HG03280 (cell line): ENCODE measurements around the gene SEMA5A.

ENCODE experiments used
- ATAC-seq: cut with Tn5 transposase; IDR thresholded peaks from one replicate; pipeline ENCODE4 v1.9.1; 2021; ENCODE audit warnings: mild to moderate bottlenecking, moderate library complexity; ENCODE audit not compliant: unreplicated experiment

The SEMA5A gene

DNA sequence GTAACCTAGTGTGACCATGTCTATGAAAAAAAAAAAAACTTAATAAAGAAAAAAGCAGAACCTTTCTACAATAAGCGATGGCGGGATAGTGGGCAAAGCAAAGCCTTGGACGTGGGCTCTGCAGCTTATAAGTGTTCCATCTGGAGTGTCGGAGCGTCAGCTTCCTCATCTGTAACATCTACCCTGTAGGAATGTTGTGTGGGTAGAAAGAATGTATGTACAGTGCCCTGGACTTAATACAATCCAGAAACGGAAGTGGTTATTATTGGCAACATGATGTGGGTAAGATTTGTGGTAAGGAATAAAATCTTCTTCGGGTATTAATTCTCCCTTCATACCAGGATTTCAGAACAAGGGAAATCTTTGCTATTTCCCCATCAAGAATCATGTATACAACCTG lies 66.5 kb downstream of the SEMA5A start:
- no peak for ATAC-seq

DNA sequence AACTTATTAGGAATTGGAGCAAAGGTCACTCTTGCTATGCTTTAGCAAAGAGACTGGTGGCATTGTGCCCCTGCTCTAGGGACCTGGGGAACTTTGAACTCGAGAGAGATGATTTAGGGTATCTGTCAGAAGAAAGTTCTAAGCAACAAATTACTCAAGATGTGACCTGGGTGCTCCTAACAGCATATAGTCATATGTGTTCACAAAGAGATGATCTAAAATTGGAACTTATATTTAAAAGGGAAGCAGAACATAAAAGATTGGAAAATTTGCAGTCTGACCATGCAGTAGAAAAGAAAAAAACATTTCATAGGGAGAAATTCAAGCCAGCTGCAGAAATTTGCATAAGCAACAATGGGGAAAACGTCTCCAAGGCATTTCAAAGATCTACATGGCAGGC lies 68.3 kb downstream of the SEMA5A start:
- no peak for ATAC-seq

DNA sequence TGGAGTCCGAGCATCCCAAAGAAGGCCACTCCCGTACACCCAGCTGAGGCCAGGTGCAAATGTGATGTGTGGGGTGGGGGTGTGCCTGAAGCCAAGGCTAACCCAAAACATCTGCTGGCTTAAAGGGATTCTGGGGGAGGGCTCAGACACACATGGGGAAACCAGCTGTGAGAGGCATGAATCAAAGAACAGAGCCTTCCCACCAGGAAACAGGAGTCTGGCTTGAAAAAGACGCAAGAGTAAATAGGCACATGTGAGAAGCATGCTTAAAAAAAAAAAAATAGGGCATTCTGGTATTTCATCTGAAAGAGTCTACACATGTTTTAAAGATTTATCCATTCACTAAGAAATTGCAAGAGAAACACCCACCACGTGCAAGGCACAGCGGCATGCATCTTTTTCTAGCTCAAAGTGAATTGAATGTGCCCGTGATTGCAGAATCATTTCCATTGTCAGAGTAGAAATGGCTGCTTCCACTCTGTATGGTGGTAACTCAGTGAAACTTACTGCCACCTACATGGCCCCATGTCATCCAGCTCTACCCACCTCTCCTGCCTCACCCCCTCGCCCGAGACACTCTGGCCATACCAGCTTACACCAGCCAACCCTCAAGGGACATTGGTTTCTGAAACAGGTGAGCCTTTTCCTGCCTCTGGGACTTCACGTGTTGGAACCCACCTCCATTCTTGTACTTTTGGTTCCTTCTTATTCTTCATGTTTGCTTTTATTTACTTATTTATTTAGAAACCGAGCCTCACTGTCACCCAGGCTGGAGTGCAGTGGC lies 71.5 kb downstream of the SEMA5A start:
- ATAC-seq = no peak

DNA sequence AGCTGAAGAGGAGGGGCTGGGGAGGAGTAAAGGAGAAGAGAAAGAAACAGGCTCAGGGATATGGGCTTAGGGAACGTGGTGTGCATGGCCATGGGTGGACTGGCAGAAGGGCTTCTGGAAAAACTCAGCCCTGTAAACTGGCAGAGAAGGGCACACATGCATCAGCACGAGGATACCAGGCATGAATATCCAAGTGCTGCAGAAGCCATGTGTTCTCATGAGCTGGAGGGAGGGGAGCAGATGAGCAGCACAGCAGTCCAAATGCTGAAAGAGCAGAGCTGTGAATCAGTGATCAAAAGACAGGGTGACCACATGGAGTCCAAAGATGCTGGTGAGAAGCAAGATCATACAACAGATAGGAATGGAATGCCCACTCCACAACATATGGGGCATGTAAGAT lies 72.3 kb downstream of the SEMA5A start:
- no peak for ATAC-seq

- no peak for ATAC-seq
These were observed 75.5 kb downstream of the SEMA5A start for GRCh38 chr5:9470410-9470809.

DNA sequence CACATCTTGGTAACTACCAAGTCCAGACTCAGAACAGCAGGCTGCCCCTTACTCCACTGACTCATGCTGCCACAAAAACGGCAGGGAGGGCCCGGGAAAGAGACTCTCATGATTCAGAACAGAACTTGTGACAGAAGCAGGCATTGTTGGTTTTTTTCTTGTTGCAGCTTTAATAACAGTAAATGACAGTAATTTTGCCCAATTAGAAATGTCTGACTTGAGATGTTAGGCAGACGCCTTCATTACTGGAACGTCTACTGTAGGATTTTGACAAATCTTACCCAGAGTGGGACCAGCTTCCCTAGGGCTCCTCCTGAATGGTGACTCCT lies 77.9 kb downstream of the SEMA5A start:
- no peak for ATAC-seq

GRCh38 chr5:9467199-9468059 lies 78.4 kb downstream of the SEMA5A start:
- ATAC-seq = no peak

- no peak for ATAC-seq
These were observed 79.2 kb downstream of the SEMA5A start for GRCh38 chr5:9466697-9467096.

DNA sequence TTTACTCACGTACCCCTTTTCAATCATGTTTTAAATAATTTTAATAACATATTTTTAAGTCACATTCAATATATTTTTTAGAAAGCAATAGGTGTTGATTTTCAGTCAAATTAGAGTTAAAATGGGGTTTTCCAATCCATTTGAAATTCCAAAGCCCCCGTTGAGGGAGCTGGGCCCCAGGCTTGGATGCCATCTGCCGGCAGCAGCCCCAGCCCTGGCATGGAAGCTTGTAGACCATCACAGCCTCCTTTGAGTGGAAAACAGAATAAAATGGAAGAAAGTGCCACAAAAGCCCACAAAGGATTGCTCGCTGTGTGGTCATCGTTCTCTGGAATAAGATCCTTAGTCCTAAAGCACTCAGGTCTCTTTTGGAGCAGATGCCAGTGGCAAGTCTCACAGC lies 81.4 kb downstream of the SEMA5A start:
- ATAC-seq = no peak

DNA sequence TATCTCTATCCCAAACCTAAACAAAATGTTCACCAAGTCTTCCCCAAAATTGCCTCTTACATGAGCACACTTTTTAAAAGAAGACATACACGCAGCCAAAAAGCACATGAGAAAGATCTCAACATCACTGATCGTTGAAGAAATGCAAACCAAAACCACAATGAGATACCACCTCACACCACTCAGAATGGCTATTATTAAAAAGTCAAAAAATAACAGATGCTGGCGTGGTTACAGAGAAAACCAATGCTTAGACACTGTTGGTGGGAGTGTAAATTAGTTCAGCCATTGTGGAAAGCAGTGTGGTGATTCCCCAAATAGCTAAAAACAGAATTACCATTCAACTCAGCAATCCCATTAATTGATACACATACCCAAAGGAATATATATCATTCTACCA lies 83.8 kb downstream of the SEMA5A start:
- ATAC-seq = no peak

- ATAC-seq = no peak
These were observed 84.8 kb downstream of the SEMA5A start for GRCh38 chr5:9460885-9461645.

DNA sequence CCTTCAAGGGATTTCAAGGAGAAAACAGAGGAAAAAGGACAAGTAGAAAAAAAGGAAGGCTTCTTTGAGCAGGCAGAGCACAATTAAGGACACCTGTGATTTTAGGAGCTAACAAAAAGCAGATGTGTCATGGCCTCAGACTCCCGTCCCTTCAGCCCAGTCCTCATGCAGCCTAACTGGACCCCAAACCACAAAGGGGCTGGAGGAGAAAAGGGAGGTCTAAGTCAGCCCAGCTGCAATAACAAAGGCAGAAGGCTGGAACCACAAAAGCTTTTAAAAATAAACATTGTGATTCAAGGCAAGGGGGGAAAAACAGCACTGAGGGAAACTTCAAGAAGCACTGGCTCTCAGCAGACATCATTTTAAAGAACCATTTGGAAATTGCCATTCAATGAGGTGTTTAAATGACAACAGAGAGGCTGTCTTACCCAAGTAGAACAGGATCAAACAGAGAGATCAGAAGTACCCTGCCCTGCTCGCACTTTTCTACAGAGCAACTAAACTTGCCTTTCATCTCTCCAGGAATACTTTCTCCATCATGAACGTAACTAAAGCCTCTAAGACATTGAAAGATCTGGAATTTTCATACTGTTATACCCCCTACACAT lies 89.3 kb downstream of the SEMA5A start:
- no peak for ATAC-seq

DNA sequence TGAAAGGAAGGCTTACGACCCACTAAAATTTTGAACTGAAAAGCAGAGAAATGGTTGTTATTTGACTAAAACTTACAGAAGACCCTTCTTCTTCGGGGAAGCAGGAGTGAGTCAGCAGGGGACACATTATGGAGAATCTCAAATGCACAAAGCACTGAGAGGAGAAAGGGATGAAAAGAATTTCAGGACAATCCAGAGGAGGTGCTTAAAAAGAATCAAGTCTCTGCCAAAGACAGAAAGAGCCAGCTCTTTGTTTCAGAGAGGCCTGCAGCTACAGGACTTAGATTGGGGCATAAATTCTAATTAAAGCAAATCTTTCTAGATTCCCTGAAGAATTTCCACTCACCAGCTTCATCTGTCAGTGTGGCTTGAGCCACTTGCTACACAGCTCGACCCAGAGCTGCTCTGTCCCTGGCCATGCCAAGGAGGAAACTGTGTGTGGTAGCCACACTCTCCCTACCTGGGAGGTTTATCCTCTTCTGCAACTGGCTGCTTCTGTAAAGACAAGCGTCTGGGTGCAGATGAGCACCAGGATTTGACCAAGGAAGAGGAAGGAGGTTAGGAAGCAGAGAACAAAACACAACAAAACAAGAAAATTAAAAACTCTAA lies 89.9 kb downstream of the SEMA5A start:
- ATAC-seq = no peak

DNA sequence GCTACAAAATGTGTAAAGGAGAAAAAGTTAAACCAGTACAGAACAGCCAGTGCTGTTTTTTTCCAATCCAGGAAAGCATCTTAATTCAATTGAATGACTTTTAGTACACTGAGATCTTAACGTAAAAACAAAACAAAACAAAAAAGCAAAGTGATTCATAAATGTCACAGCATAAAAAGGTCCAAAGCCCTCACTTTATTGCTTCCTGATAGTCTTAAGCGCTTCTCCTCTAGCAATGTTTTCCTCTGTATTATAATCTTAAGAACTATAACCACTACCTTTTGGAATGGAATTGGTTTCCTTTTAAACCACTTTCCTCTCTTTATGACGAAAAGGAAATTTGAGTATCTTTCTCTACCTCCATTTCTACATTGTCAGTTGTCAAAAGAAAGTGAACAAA lies 91.4 kb downstream of the SEMA5A start:
- ATAC-seq = no peak

- ATAC-seq = no peak
These were observed 91.8 kb downstream of the SEMA5A start for GRCh38 chr5:9454012-9454481.

- no peak for ATAC-seq
These were observed 92.3 kb downstream of the SEMA5A start for GRCh38 chr5:9453480-9454011.

- no peak for ATAC-seq
These were observed 93.7 kb downstream of the SEMA5A start for GRCh38 chr5:9452181-9452580.

- no peak for ATAC-seq
These were observed 94.8 kb downstream of the SEMA5A start for GRCh38 chr5:9451037-9451436.

GRCh38 chr5:9447691-9448090 lies 98.2 kb downstream of the SEMA5A start:
- no peak for ATAC-seq

DNA sequence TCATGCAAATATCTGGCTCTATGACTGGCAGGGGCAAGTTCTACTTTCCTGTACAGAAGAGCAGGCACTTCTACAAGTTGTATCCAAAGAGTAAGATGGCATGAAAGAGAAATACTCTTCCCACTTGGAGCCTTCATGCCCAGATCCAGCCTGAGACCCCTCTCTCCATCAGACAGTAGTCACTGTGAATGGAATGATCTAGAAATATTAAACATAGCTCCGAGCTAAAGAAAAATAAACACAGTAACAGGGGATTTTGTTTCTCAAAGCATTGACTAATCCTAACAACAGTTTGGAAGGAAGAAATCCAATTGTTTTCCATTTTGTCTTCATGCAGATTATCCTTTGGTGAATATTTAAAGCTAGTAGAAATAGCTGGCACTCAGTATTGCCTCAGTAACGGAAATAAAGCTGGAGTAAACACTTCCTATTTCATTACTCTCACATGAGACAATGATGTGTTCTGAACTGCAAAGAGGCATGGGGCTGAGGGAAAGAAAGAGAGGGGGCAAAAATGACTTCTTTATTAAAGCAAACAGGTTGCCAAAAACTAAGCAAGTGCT lies 100.0 kb downstream of the SEMA5A start:
- no peak for ATAC-seq
